Tibial nerve (tissue), 3 donors: Measurements from ENCODE around the gene DMXL1.
"Not testable (repeated sequence)": the region's sequence is repeated elsewhere in the genome, so short reads cannot be mapped to it uniquely, and the experiment has no call there.

Experiments
- CTCF ChIP-seq, 5 experiments: fragments of 200-600 bp in 3 of 5; fragments of 450-650 bp in 2 of 5; sonication (generic) in 3 of 5; IDR thresholded peaks; one replicate each; pipeline ENCODE4 v1.5.1; 2016 to 2019; ENCODE audit warnings: antibody characterized with exemption in 5 of 5, mild to moderate bottlenecking in 3 of 5, moderate library complexity in 2 of 5
- POLR2A ChIP-seq, 2 donors: fragments of 450-650 bp; IDR thresholded peaks; one replicate each; pipeline ENCODE4 v1.6.1; 2017; ENCODE audit warnings: antibody characterized with exemption in 2 of 2, mild to moderate bottlenecking in 2 of 2, moderate library complexity in 2 of 2

GRCh38 chr5:119073746-119074337 is 3.0 kb downstream of the DMXL1 start:
- not testable (repeated sequence) for TF ChIP-seq CTCF, POLR2A (IDR thresholded peaks at IDR 0.05)
